ENCODE data around the gene RHBDF1. TPM values are rescaled to one million over a fixed set of nuclear protein-coding genes. Genes with fewer than 3 reads are reported as not detected.

Gene RHBDF1
- total RNA-seq, 4 donors from 2014 or later, result 5.6 to 22.6 (median 9.1) TPM

DNA sequence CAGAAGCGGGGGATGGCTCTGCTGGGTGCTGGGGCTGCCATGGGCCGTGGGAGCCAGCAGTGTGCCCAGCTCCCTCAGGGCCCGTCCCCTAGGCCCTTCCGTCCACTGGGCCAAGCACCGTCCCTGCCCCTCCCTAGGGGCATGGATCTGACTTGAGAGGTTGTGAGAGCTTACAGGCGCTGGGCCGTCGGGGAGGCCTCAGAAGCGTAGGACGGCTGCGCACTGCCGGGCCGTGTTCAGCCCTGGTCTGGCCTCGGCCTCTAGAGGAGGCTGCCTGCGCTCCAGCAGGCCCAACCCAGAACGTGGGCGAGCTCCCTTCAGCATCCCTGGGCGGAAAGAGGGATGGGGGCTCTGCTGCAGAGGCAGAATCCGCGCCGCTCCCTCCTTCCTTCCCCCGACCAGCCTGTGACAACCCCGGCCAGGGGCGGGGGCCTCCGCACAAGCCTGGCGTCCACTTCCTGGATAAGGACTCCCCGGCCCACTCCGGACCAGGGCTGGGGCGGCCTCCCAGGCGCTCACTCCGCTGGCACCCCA lies 4.9 kb upstream of the RHBDF1 start:
- Histone ChIP-seq H3K36me3 (peaks cover 0 to 14% of the 10 kb centered on the region in 2 donors), H3K4me3 (peak overlapping the region; percentile 77 to 86 (median 78)), H3K27ac (peak overlapping the region; percentile 80 to 93 (median 92)), H3K4me1 (peaks cover 28 to 48% of the 10 kb centered on the region in 2 donors), H3K27me3 (no peaks in the 10 kb centered on the region), H3K9me3 (no peaks in the 10 kb centered on the region)
- peak in 1 of 2 donors; percentile 16 for ATAC-seq
- in situ Hi-C loops (cut with MboI; ENCODE audit: low sequenced_read_pairs in 4 of 4), result no loop called here
- DNase-seq, result no peak
- TF ChIP-seq POLR2A (IDR thresholded peaks at IDR 0.05), result no peak
- TF ChIP-seq, protein P1, sequence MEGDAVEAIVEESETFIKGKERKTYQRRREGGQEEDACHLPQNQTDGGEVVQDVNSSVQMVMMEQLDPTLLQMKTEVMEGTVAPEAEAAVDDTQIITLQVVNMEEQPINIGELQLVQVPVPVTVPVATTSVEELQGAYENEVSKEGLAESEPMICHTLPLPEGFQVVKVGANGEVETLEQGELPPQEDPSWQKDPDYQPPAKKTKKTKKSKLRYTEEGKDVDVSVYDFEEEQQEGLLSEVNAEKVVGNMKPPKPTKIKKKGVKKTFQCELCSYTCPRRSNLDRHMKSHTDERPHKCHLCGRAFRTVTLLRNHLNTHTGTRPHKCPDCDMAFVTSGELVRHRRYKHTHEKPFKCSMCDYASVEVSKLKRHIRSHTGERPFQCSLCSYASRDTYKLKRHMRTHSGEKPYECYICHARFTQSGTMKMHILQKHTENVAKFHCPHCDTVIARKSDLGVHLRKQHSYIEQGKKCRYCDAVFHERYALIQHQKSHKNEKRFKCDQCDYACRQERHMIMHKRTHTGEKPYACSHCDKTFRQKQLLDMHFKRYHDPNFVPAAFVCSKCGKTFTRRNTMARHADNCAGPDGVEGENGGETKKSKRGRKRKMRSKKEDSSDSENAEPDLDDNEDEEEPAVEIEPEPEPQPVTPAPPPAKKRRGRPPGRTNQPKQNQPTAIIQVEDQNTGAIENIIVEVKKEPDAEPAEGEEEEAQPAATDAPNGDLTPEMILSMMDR (IDR thresholded peaks at IDR 0.05 in 4 of 5, conservative IDR thresholded peaks at IDR 0.05 in 1 of 5), result no peak
- intact Hi-C loops (cut with DNase I; ENCODE audit: low total_unique reads), result no loop called here

DNA sequence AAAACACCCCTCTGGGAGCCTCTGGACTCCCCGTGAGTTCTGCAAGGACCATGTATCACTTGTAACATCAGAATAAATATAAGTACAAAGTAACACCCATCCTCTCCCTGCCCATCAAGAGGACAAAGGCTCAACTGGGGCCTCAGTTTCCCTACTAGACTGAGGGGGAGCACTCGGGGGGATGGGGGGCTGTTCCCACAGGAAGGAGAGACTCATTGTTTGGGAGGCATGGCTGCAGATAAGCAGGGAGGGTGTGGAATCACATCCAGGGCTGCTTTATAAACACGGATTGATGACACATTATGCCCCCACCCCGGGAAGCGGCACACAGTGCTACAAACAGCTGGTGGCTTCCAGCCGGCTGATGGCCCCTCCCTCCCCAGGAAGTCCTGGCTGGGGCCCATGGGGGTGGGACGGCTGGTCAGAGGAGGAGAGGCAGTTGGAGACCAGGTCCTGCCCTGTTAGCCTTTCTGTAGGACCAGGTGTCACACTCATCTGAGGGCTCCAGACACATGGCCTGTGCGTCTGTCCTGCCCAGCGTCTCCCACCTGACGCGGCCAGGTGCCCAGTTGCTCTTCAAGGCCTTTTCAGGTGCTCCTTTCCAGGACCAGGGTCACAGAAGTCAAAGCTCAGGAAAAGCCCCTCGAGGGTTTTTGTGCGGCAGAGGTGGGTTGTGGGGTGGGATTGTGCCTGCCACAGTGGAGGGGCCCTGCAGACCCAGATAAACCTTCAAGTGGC lies 4.3 kb upstream of the RHBDF1 start:
- DNase-seq (peak; percentile 58 to 75), ATAC-seq (peak in 1 of 2 donors; percentile 7)
- H3K27me3 ChIP-seq, result no peaks in the 10 kb centered on the region
- peak overlapping the region; percentile 80 to 93 (median 92) for H3K27ac ChIP-seq
- in situ Hi-C loops (cut with MboI; ENCODE audit: low sequenced_read_pairs in 4 of 4), result no loop called here
- intact Hi-C loops (cut with DNase I; ENCODE audit: low total_unique reads), result no loop called here
- H3K9me3 ChIP-seq, result no peaks in the 10 kb centered on the region
- peak overlapping the region; percentile 77 to 86 (median 78) for H3K4me3 ChIP-seq
- peak in 1 of 2 donors; percentile 24 for TF ChIP-seq POLR2A (IDR thresholded peaks at IDR 0.05)
- TF ChIP-seq, protein P1 (IDR thresholded peaks at IDR 0.05 in 4 of 5, conservative IDR thresholded peaks at IDR 0.05 in 1 of 5), result no peak
- H3K36me3 ChIP-seq, result peaks cover 0 to 14% of the 10 kb centered on the region in 2 donors
- H3K4me1 ChIP-seq, result peaks cover 28 to 48% of the 10 kb centered on the region in 2 donors

GRCh38 chr16:75580-76501 lies 3.4 kb upstream of the RHBDF1 start:
- intact Hi-C loops (cut with DNase I; ENCODE audit: low total_unique reads), result no loop called here
- peak overlapping the region; percentile 80 to 93 (median 92) for H3K27ac ChIP-seq
- H3K9me3 ChIP-seq, result no peaks in the 10 kb centered on the region
- in situ Hi-C loops (cut with MboI; ENCODE audit: low sequenced_read_pairs in 4 of 4), result no loop called here
- TF ChIP-seq, protein P1 (IDR thresholded peaks at IDR 0.05 in 4 of 5, conservative IDR thresholded peaks at IDR 0.05 in 1 of 5), result no peak
- TF ChIP-seq POLR2A (IDR thresholded peaks at IDR 0.05), result no peak
- H3K36me3 ChIP-seq, result peaks cover 0 to 12% of the 10 kb centered on the region in 2 donors
- DNase-seq (peak; percentile 67 to 79), ATAC-seq (peak in 1 of 2 donors; percentile 8)
- H3K27me3 ChIP-seq, result no peaks in the 10 kb centered on the region
- peaks cover 37 to 56% of the 10 kb centered on the region in 2 donors for H3K4me1 ChIP-seq
- peak overlapping the region in 1 of 4 donors; percentile 77 for H3K4me3 ChIP-seq

- no peak for DNase-seq
- Histone ChIP-seq H3K27me3 (no peaks in the 10 kb centered on the region), H3K4me1 (peaks cover 47 to 66% of the 10 kb centered on the region in 2 donors), H3K4me3 (no peak overlapping the region), H3K36me3 (peaks cover 0 to 6% of the 10 kb centered on the region in 2 donors), H3K9me3 (no peaks in the 10 kb centered on the region), H3K27ac (peak overlapping the region; percentile 80 to 93 (median 92))
- TF ChIP-seq, protein P1 (IDR thresholded peaks at IDR 0.05 in 4 of 5, conservative IDR thresholded peaks at IDR 0.05 in 1 of 5), result no peak
- ATAC-seq, result no peak
- in situ Hi-C loops (cut with MboI; ENCODE audit: low sequenced_read_pairs in 4 of 4), result no loop called here
- intact Hi-C loops (cut with DNase I; ENCODE audit: low total_unique reads), result no loop called here
Measured at GRCh38 chr16:74747-75334, 2.4 kb upstream of the RHBDF1 start.
